NCI-H524 treated with DMSO at 0.1 percent for 48 hours (cell line): ENCODE measurements around the gene ESR1.
A peak's percentile ranks its signal among the peaks of the same experiment; 100 is the strongest.
"Not testable (repeated sequence)": the region's sequence is repeated elsewhere in the genome, so short reads cannot be mapped to it uniquely, and the experiment has no call there.

Source experiments
- DNase-seq: peaks from one replicate; lab custom pipeline; 2025; lab: John Stamatoyannopoulos, UW

ESR1 gene

DNA sequence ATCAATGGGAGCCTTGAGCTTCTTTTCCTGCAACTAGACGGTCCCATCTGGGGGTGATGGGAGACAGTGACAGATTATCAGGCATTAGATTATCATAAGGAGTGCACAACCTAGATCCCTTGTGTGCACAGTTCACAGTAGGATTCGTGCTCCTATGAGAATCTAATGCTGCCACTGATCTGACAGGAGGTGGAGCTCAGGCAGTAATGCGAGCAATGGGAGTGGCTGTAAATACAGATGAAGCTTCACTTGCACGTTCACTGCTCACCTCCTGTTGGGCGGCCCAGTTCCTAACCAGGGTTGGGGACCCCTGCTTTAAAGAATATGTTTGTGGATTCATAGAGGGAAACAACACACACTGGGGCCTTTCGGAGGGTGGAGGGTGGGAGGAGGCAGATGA lies 180.7 kb downstream of the ESR1 start:
- not testable (repeated sequence) for DNase-seq

DNA sequence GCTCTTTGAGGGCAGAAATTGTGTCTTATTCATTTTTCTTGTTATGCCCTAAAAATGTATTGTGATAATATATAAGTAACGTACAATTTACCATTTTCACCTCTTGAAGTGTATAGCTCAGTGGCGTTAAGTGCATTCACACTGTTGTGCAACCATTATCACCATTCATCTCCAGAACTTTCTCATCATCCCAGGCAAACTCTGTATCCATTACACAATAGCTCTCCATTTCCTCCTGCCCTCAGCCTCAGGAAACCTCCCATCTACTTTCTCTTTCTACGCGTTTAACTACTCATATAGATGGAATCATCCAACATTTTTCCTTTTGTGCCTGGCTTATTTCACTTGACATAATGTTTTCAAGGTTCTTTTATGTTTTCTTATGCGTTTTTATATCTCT lies 184.6 kb downstream of the ESR1 start:
- no peak for DNase-seq

DNA sequence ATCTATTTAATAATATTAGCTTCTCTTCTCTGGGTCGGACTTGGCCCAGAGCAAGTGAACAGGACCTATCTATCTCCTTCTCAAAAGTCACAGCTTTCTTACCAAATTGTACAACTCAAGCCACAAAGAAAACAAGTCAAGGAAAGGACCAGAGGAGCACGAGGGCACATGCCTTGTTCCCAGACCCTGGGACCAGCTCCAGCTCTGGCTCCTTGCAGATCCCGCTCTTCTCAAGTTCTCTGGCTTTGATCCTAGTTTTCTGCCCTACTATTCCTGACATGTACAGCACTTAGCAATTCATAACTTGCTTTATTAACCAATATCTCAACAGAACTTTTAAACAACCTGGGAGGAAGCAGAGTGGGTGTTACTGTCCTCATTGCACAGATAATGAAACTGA lies 185.9 kb downstream of the ESR1 start:
- DNase-seq, result no peak

DNA sequence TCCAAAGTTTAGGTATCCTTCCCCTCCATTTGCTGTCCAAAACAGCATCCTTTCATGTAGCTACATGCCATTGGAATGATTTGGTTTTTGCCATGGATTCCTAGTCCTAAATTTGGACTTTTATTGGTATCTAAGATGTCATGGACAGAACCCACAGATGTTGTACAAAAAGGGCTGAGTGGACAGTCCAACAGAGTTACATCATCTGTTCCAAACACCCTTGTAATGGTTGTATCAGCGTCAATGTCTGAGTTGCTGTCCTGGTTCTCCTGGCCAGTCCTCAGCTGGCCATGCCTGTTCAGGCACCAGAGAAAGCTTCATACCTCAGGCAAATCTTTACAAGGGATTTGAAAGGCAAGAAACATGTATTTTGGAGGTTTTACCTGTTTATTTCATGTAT lies 191.3 kb downstream of the ESR1 start:
- DNase-seq, result no peak

DNA sequence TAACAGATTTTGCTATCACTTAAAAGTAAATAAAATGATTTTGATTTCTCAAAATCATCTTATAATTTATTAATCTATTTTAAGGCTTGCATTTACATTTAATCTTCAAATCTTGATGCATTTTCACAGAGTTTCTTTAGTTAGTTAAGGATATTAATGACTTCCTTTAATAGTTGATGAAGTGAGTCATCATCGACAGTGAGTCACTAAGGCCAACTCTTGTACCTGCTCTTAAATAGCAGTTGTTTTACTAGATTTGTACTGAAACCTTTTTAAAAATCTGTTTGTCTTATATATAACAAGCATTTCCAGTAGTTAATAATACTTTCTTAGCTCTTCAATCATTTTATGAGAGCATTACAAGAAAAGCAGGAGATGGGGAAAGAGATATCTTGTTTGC lies 191.7 kb downstream of the ESR1 start:
- DNase-seq, result no peak

DNA sequence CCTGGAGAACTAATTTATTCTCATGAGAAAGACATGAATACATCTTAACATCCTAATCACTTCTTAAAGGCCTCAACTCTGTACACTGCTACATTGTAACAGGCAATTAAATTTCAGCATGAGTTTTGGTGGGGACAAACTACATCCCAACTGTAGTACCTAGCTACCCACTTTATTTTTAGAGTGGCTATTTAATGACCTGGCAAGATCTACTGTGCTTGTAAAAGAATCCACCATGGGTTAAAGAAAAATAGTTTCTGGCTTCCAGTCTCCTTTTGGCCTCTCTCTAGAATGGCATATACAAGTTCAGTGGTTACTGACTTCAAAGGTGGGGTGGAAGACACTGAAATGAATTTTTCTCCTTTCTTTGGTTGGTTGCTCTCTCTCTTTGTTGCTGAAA lies 193.9 kb downstream of the ESR1 start:
- no peak for DNase-seq

DNA sequence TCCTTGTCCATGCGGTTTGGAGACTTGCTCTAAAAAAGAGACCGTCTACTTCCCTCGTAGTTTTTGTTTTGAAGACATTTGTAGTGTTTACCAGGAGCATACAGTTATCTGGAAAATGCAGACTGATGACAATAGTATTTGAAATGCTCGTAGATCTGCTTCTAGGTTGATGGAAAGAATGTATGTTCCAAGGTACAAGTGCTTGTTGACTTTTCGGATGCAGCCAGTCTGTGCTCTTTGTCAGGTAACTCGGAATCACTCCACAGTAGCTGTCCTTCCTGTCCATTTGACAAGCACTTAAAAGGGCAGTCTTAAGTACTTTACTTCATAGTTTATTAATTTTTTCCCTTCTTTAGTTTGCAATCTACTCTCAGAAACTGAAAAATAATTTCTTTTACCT lies 194.8 kb downstream of the ESR1 start:
- no peak for DNase-seq

DNA sequence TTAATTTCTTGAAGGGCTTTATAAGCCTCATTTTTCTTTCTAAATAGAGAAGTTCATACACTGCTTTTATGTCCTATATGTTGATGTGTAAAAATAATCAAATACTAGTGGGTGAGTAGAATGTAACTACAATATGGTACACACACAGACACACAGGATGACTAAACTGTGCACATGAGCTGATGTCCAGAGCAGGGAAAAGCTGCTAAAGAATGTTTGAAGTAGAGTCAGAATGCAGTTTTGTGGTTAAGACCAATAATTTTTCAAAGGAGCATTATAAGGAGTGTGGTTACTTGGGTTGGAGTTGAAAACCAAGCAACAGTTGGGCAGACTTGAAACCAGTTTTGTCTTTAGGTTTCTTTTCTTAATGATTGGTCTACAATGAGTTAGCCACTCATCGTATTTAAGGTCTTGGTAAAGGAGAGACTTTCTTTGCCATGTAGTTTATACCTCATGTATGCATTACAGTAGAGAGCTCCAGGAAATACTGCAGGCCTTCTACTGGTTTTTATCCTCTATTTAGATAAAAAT lies 196.6 kb downstream of the ESR1 start:
- DNase-seq, result no peak

DNA sequence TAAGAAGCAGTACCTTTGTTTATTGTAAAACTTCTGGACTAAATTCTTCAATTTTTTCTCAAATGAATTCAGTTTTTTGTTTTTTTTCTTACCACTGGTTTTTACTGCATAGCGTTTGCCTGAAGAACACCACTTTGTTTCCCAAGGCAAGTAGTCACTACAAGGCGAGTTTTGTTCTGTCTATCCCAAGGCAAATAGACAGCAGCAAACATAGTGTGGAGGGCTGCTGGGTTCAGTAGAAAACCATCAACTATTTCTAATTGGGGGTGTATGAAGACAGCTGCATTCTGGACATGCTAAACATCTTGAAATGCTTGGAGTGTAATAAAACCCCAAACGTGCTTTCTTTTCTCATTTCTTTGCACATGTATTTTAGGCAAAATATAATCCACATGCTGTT lies 197.4 kb downstream of the ESR1 start:
- DNase-seq, result no peak

DNA sequence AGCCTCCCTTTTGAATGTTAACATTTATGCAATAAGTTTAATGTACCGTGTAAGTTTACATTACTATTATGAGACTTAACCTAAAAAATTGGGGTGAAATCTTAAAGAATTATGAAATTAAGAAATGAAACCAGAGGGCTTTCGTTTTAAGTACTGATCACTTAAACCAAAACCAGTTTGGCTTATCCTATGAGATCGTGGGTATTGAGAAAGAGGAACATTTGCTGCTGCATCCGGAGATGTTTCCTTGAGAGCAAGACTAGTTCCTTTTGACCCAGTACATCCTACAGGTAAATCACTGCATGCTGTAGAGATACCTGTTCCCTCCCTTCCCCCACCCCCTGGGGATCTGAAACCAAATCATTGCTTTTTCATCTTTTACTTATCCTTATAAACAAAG lies 201.3 kb downstream of the ESR1 start:
- no peak for DNase-seq

DNA sequence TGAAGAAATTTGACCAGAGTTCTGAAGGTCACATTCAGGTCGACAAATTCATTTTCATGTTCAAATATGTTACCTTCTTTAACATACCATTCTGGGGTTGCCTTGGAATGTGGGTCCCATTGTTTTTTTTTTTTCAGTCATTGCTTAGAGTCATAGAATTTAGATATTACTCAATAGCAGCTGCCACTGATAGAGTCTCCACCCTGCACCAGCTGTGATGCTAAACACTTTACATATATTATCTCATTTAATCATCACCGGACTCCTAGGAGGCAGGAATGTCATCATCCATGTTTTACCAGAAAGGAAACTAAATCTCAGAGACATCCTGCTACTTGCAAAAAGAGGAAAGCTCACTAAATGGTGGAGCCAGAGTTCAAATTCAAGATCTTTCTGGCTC lies 204.7 kb downstream of the ESR1 start:
- DNase-seq, result no peak

DNA sequence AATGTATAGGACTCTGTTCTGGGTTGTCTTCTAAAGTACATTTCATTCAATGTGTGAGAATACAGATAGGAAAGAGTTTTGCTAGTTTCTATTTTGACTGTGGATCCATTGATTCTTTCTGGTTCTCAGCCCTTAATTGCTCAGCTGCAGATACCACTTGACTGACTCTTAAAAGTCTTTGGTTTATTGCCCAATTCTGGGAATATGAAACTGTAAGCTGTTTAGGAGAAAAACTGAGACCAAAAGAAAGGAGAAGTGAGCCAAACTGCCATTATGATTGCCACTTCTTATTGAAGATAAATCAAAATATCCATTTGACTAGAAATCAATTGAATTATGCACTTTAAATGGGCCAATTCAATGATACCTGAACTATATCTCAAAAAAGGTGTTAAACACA lies 211.4 kb downstream of the ESR1 start:
- peak; percentile 30 for DNase-seq

DNA sequence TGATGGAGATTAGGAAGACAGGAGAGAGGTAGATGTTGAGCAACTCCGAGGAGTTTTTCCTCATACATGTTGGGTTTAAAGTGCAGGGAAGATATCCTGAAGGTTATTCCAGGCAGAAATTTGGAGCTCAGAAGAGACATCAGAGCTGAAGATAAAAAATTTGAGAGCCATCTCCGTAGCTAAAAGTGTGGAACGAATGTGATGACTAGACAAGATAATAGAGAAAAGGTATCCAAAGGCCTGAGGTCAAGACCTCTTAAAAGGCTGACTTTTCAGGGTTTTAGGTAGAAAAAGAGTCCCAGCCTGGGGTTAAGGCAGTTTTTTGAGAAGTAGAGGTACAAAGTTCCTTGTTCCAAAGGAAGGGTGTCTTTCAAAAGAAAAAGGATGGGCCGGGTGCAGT lies 214.8 kb downstream of the ESR1 start:
- DNase-seq, result no peak

DNA sequence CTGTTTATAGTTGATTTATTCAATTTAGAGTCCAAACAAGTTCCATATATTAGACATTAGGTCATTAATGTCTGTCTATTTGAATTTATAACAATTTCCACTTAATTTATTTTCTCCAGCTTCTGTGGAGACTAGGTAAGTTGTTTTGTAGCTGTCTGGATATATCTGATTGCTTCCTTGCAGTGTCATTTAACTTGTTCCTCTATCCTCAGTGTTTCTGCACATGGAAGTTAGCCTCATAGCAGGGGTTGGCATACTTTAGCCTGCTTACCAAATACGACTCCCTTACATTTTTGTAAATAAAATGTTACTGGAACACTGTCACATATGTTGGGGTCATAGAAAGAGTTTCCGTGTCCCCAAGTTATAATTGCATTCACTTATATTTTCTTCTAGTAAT lies 216.1 kb downstream of the ESR1 start:
- no peak for DNase-seq

DNA sequence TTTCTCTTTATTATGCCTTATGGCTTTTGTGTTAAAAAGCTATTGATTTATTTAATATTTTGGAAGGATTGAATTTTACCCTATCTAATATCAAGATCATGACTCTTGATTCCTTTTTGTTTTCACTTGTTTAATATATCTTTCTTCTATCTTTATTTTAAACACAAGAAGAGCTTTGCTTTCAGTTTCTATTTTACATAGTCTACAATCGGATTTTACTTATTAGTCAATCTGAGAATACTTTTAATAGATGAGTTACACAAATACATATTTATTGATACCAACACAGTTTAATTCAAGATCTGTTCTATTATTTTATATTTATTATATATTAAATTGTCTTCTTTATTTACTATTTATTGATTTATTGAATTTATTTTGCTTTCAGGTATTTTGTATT lies 218.8 kb downstream of the ESR1 start:
- no peak for DNase-seq

DNA sequence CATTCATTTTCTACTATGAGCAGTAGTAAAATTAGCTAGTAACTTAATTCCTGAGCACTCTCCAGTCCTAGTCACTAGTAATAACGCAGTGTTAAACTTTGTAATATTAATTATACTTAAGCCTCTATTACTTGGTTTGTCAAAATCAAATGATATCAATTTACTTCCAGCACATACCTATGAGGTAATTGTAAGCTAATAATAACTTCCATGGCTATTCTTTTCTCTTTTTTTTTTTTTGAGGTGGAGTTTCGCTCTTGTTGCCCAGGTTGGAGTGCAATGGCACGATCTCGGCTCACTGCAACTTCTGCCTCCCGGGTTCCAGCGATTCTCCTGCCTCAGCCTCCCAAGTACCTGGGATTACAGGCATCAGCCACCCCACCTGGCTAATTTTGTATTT lies 219.3 kb downstream of the ESR1 start:
- DNase-seq, result not testable (repeated sequence)

DNA sequence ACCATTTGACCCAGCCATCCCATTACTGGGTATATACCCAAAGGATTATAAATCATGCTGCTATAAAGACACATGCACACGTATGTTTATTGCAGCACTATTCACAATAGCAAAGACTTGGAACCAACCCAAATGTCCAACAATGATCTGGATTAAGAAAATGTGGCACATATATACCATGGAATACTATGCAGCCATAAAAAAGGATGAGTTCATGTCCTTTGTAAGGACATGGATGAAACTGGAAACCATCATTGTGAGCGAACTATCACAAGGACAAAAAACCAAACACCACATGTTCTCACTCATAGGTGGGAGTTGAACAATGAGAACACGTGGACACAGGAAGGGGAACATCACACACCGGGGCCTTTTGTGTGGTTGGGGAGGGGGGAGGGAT lies 226.3 kb downstream of the ESR1 start:
- not testable (repeated sequence) for DNase-seq

DNA sequence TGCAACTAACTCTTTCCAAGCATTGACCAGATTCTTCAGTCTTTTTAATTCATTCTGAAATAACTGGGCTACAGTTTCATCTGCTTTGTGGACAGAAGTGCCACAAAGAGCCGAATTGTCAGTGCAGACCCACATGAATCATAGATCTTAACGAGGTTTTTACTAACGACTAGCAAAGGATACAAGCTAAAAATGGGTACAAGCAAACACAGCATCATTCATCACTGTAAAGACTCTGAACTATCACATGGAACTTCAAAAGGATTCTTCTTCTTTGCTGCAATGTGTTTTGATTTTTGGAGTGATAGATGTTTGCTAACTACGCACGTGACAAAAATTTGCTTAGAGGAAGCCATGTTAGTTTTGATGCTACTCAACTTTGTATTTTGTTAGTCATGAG lies 227.1 kb downstream of the ESR1 start:
- DNase-seq, result no peak

DNA sequence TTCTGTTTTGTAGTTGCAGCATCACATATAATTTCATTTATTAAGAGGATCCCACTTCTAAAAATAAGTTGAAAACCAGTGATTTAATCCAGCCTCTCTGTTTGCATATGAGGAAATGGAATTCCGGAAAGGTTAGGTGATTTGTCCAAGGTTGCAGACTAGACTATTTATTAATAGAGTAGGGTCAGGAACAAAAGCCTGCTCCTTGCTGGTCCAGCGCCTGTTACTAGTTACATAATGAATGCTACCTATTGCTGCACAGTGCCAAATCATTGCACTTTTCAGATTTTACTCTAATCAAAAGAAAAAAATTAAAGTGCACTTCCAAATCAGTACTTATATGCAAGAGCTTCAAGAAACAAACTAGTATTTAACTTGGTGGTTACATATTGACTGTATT lies 238.6 kb downstream of the ESR1 start:
- DNase-seq, result no peak

DNA sequence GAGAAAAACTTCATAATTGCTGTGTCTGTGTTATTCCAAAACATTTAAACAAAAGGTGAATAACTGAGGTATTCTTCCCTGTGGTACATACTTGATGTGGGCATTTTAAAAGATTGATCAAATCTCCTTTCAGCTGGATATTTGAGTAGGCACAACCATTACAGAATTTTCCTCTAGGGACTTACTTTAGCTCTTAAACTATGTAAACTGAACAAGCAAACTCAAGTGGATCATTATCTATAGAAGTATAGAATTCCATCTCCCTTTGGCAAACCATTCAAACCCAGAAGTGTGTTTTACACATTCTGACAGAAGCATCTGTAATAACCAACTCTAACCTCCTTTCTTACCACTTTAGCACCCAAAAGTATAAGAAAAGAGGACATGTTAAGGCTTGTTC lies 241.4 kb downstream of the ESR1 start:
- DNase-seq, result no peak

DNA sequence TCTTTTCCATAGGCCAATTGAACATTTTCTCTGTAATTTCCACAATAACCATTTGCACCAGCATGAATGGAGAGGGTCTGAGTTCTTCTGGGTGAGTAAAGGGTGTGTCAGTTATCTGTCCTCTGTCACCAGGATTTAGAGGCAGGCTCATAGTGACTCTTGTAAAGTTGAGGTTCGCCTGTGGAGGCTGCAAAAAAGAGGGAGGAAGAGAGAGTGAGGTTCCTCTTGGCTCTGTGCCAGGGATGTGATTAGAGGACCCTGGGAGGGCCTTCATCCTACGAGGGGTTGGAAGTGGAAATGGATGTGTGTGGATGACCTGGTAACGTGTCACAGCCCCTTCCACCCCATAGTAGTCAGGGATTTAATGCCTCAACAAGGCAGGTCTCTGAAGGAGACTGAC lies 242.0 kb downstream of the ESR1 start:
- DNase-seq, result no peak

DNA sequence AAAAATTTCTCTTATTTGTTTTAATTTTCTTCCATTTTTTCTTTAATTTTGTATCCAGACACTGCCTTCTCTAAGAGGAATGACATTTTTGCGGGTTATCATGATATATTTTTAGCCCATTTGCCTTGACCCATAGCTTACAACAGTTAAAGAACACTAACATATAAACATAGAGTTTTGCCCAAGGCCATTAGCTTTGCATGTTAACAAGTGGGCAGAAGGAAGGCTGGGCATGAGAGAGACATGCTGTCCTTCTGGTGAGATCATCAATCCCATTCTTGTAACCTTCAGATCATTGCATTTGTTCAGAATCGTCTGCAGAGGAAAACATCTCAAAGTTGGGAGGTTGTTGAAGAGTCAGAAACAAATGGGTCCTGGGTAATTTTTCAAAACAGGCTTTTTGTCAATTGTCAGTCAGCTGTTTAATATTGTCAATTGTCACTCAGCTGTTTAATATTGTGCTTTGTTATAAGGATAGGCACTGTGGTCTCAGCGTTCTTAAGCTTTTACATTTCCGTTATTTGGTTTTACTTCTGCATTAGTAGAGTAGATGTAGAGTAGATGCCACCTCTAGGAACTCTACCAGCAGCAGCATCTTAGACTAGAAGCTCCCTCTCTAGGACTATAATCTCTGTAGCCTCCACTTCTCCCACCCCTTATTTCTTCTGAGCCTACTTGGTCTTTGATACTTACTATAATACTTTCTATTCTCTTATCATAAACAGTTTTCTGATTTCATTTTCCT lies 243.1 kb downstream of the ESR1 start:
- DNase-seq, result no peak

DNA sequence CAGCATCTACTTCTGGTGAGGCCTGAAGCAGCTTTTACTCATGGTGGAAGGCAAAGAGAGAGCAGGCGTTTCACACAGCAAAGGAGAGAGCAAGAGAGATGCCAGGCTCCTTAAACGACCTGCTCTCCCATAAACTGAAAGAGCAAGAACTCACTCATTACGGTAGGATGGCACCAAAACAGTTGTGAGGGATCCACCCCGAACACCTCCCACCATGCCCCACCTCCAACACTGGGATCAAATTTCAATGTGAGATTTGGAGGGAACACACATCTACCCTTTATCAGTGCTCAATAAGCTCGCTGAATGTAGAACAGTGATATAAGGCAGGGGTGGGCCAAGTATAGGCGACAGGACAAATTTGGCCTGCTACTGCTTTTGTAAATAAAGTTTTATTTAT lies 244.6 kb downstream of the ESR1 start:
- no peak for DNase-seq

DNA sequence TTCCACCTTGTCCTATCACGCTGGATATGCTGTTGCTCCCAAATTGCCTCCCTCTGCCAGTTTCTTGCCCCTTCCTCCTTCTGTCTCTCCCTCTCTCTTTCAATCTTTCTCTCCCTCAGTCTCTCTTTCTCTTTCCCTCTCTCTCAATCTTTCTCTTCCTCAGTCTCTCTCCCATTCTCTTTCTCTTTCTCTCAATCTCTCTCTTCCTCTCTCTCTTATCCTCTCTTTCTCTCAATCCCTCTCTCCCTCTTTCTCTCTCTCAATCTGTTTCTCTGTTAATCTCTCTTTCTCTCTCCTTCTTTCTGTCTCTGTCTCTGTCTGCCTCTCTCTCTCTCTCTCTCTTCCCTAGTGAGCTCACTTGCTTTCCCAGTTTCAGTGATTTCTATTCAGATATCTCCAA lies 245.8 kb downstream of the ESR1 start:
- no peak for DNase-seq
